ENCODE results near the gene SEMA3E.

The SEMA3E gene

GRCh38 chr7:83640731-83641537 lies 8.0 kb downstream of the SEMA3E start:
- DNase-seq, result no peak

GRCh38 chr7:83640240-83640639 lies 8.7 kb downstream of the SEMA3E start:
- no peak for DNase-seq

GRCh38 chr7:83633516-83633915 lies 15.4 kb downstream of the SEMA3E start:
- DNase-seq, result no peak

GRCh38 chr7:83629117-83629880 lies 19.6 kb downstream of the SEMA3E start:
- DNase-seq, result no peak

- DNase-seq, result no peak
Measured at GRCh38 chr7:83617858-83618257, 31.1 kb downstream of the SEMA3E start.

- DNase-seq, result no peak
Measured at GRCh38 chr7:83614112-83614511, 34.8 kb downstream of the SEMA3E start.

GRCh38 chr7:83613232-83613631 lies 35.7 kb downstream of the SEMA3E start:
- DNase-seq, result no peak

GRCh38 chr7:83611776-83612175 lies 37.2 kb downstream of the SEMA3E start:
- no peak for DNase-seq

GRCh38 chr7:83610649-83611304 lies 38.2 kb downstream of the SEMA3E start:
- no peak for DNase-seq

- DNase-seq, result no peak
Measured at GRCh38 chr7:83608716-83609115, 40.2 kb downstream of the SEMA3E start.

- no peak for DNase-seq
Measured at GRCh38 chr7:83603649-83604048, 45.3 kb downstream of the SEMA3E start.

GRCh38 chr7:83599131-83599530 lies 49.8 kb downstream of the SEMA3E start:
- DNase-seq, result no peak

- no peak for DNase-seq
Measured at GRCh38 chr7:83593921-83594475, 54.9 kb downstream of the SEMA3E start.

- peak; percentile 11 for DNase-seq
Measured at GRCh38 chr7:83588602-83589240, 60.2 kb downstream of the SEMA3E start.

- DNase-seq, result no peak
Measured at GRCh38 chr7:83586281-83586680, 62.7 kb downstream of the SEMA3E start.

GRCh38 chr7:83581667-83582435 lies 67.1 kb downstream of the SEMA3E start:
- no peak for DNase-seq

- no peak for DNase-seq
Measured at GRCh38 chr7:83579740-83580139, 69.2 kb downstream of the SEMA3E start.

- no peak for DNase-seq
Measured at GRCh38 chr7:83575436-83575835, 73.5 kb downstream of the SEMA3E start.

GRCh38 chr7:83574616-83575015 lies 74.3 kb downstream of the SEMA3E start:
- DNase-seq, result no peak

- no peak for DNase-seq
Measured at GRCh38 chr7:83562960-83563359, 86.0 kb downstream of the SEMA3E start.

GRCh38 chr7:83562289-83562688 lies 86.7 kb downstream of the SEMA3E start:
- DNase-seq, result no peak

- no peak for DNase-seq
Measured at GRCh38 chr7:83559887-83560286, 89.1 kb downstream of the SEMA3E start.

Data from NCI-H524 treated with DMSO at 0.1 percent for 48 hours (cell line).